ENCODE measurements around the gene KLHL10.
A peak's percentile ranks its signal among the peaks of the same experiment; 100 is the strongest.
"Not testable (repeated sequence)": the region's sequence is repeated elsewhere in the genome, so short reads cannot be mapped to it uniquely, and the experiment has no call there.

The KLHL10 gene

GRCh38 chr17:41849251-41849990, 11.8 kb downstream of the KLHL10 start:
- no peak for DNase-seq (ENCODE audit: low read depth in 1 of 2, low spot score in 1 of 2)

GRCh38 chr17:41851382-41851781, 13.8 kb downstream of the KLHL10 start:
- not testable (repeated sequence) for DNase-seq (ENCODE audit: low read depth in 1 of 2, low spot score in 1 of 2)

- DNase-seq (ENCODE audit: low read depth in 1 of 2, low spot score in 1 of 2), result no peak
Measured at GRCh38 chr17:41860254-41860931, 22.8 kb downstream of the KLHL10 start.

- DNase-seq (ENCODE audit: low read depth in 1 of 2, low spot score in 1 of 2), result no peak
Measured at GRCh38 chr17:41863074-41863848, 25.6 kb downstream of the KLHL10 start.

- peak in 1 of 2 donors; percentile 49 for DNase-seq (ENCODE audit: low read depth in 1 of 2, low spot score in 1 of 2)
Measured at GRCh38 chr17:41864498-41864835, 26.8 kb downstream of the KLHL10 start.

- DNase-seq (ENCODE audit: low read depth in 1 of 2, low spot score in 1 of 2), result peak; percentile 78 to 84
Measured at GRCh38 chr17:41864836-41865595, 27.4 kb downstream of the KLHL10 start, which contains the start of gene KLHL11. Gene KLHL11 (minus strand): TSS chr17:41865423. CDS start chr17:41865370, 53 bp downstream.

GRCh38 chr17:41865596-41865893, 27.9 kb downstream of the KLHL10 start:
- DNase-seq (ENCODE audit: low read depth in 1 of 2, low spot score in 1 of 2), result no peak

GRCh38 chr17:41868568-41868967, 30.9 kb downstream of the KLHL10 start:
- no peak for DNase-seq (ENCODE audit: low read depth in 1 of 2, low spot score in 1 of 2)

- no peak for DNase-seq (ENCODE audit: low read depth in 1 of 2, low spot score in 1 of 2)
Measured at GRCh38 chr17:41869426-41869825, 31.8 kb downstream of the KLHL10 start.

GRCh38 chr17:41870097-41870496, 32.5 kb downstream of the KLHL10 start:
- no peak for DNase-seq (ENCODE audit: low read depth in 1 of 2, low spot score in 1 of 2)

- no peak for DNase-seq (ENCODE audit: low read depth in 1 of 2, low spot score in 1 of 2)
Measured at GRCh38 chr17:41870627-41871026, 33.0 kb downstream of the KLHL10 start.

- DNase-seq (ENCODE audit: low read depth in 1 of 2, low spot score in 1 of 2), result no peak
Measured at GRCh38 chr17:41871789-41872188, 34.2 kb downstream of the KLHL10 start.

- no peak for DNase-seq (ENCODE audit: low read depth in 1 of 2, low spot score in 1 of 2)
Measured at GRCh38 chr17:41873559-41874292, 36.1 kb downstream of the KLHL10 start.

GRCh38 chr17:41874293-41874670, 36.7 kb downstream of the KLHL10 start:
- not testable (repeated sequence) for DNase-seq (ENCODE audit: low read depth in 1 of 2, low spot score in 1 of 2)

- DNase-seq (ENCODE audit: low read depth in 1 of 2, low spot score in 1 of 2), result no peak
Measured at GRCh38 chr17:41880130-41880529, 42.5 kb downstream of the KLHL10 start.

- DNase-seq (ENCODE audit: low read depth in 1 of 2, low spot score in 1 of 2), result no peak
Measured at GRCh38 chr17:41882756-41883155, 45.1 kb downstream of the KLHL10 start.

GRCh38 chr17:41885733-41886132, 48.1 kb downstream of the KLHL10 start:
- no peak for DNase-seq (ENCODE audit: low read depth in 1 of 2, low spot score in 1 of 2)

GRCh38 chr17:41888332-41888965, 50.8 kb downstream of the KLHL10 start:
- no peak for DNase-seq (ENCODE audit: low read depth in 1 of 2, low spot score in 1 of 2)

GRCh38 chr17:41891135-41892020, 53.8 kb downstream of the KLHL10 start:
- no peak for DNase-seq (ENCODE audit: low read depth in 1 of 2, low spot score in 1 of 2)

Measured in activated T-helper 1 cell treated with anti-CD3 and anti-CD28 coated beads, Interleukin-2, amount 50 U/mL, for 16 hours (primary cell).